Body of pancreas (tissue), 4 donors: ENCODE measurements around the gene UBE4A. TPM values are rescaled to one million over a fixed set of nuclear protein-coding genes. Genes with fewer than 3 reads are reported as not detected.

ENCODE experiments used
- ATAC-seq: fragments of 150-250 bp; one replicate; pipeline ENCODE4 v1.9.1; 2016
- DNase-seq, 4 donors: peaks; one replicate each; pipeline ENCODE4 v3.0.0-alpha.2; 2019
- H3K27ac ChIP-seq, 4 donors: fragments of 200-600 bp; sonication (generic); 1 replicate in 3 of 4; 2 replicates in 1 of 4; pipeline versions ENCODE4 v1.5.1 to v1.6.1; 2016 to 2019; ENCODE audit warnings: mild to moderate bottlenecking in 1 of 4, mixed read lengths in 1 of 4, moderate library complexity in 1 of 4
- H3K27me3 ChIP-seq, 2 donors: fragments of 200-600 bp; sonication (generic); one replicate each; pipeline ENCODE4 v1.6.0; 2016; ENCODE audit warnings: mild to moderate bottlenecking in 1 of 2
- H3K36me3 ChIP-seq, 2 donors: fragments of 200-600 bp; sonication (generic); replicated peaks in 1 of 2; 2 replicates each; pipeline ENCODE4 v1.5.1; 2016; ENCODE audit warnings: low read depth in 2 of 2; ENCODE audit not compliant: insufficient read depth in 1 of 2
- H3K4me1 ChIP-seq: fragments of 200-600 bp; sonication (generic); one replicate; pipeline ENCODE4 v1.6.0; 2016
- H3K4me3 ChIP-seq, 2 donors: fragments of 200-600 bp; sonication (generic); 1 replicate in 1 of 2; 2 replicates in 1 of 2; pipeline ENCODE4 v1.5.1; 2016 to 2019
- H3K9me3 ChIP-seq, 3 donors: fragments of 200-600 bp; sonication (generic); 1 replicate in 2 of 3; 2 replicates in 1 of 3; pipeline ENCODE4 v1.5.1; 2016
- CTCF ChIP-seq, 7 experiments: fragments of 450-650 bp in 4 of 7; fragments of 200-600 bp in 3 of 7; sonication (generic) in 3 of 7; IDR thresholded peaks; one replicate each; pipeline ENCODE4 v1.5.1; 2016 to 2019; ENCODE audit warnings: antibody characterized with exemption in 7 of 7
- POLR2A ChIP-seq, 3 donors: fragments of 450-650 bp; IDR thresholded peaks; one replicate each; pipeline ENCODE4 v1.6.1; 2016; ENCODE audit warnings: antibody characterized with exemption in 3 of 3, mild to moderate bottlenecking in 2 of 3
- WGBS, 2 donors: methylation state at CpG; one replicate each; pipeline ENCODE4 v1.1.5; 2017; 5-methylcytosine and 5-hydroxymethylcytosine counted together
- intact Hi-C: fragments of 100-400 bp; cut with DNase I; formaldehyde crosslinking; loops from one replicate; pipeline ENCODE4 v1.15.1; 2023
- total RNA-seq, 2 donors: library from RNA; depleted of rRNA; stranded (reverse); fragments of >200 nt; gene quantifications; one replicate each; pipeline ENCODE4 v1.1.0, GENCODE V29; 2016

Gene UBE4A
- total RNA-seq, 2 donors from 2014 or later: 29.6 to 31.3 TPM

DNA sequence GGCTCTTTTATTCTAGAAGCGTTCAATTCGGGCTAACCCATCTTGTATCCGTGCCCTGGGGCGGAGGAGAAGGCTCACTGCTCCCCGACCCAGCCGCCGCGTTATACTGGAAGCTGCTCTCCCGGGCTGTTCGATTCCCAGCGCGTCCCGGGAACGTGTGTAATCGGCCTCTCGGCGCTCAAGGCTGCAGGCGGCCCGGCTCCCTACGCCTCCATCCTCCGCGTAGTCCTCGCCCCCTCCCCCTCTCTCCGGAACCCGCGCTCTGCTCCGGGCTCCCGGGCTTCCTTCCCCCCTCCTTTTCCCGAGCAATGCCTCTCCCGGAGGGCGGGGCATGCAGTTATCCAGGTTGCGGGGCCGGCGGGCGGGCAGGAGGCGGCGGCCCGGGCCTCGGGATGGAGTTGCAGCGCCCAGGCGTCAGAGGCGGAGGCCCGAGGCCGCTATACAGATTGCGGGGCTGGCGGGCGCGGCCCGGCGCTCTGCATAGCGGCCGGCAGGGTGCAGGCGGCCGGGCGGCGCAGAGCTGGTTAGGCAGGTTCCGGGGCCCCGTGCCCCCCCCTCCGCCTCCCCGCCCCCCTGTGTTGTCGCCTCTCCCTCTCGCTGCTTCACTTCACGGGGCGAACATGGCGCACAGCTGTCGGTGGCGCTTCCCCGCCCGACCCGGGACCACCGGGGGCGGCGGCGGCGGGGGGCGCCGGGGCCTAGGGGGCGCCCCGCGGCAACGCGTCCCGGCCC, 76.7 kb downstream of the UBE4A start, which contains the start of gene KMT2A:
Gene KMT2A, plus strand, starts transcription at position 600 of the 732 bp plus-strand sequence. Its CDS starts 21 bp downstream, at position 621.
- Histone ChIP-seq H3K4me1 (peaks cover 43% of the 10 kb centered on the region), H3K4me3 (peak within 1 kb of the TSS; percentile 94 to 99), H3K36me3 (no peaks in the 10 kb centered on the region), H3K9me3 (no peaks in the 10 kb centered on the region), H3K27ac (peak within 1 kb of the TSS; percentile 89 to 92 (median 91)), H3K27me3 (no peaks in the 10 kb centered on the region)
- WGBS, 2 donors: 0% methylated on average over 11 to 63 of the region's 83 CpGs
- intact Hi-C loops: no loop called here
- peak in 2 of 3 donors; percentile 54 to 61 for TF ChIP-seq POLR2A (IDR thresholded peaks at IDR 0.05)
- peak in 4 of 7 experiments; percentile 90 to 100 (median 96) for TF ChIP-seq CTCF (IDR thresholded peaks at IDR 0.05)
- ATAC-seq (peak; percentile 88), DNase-seq (peak; percentile 98 to 99 (median 98))

- Histone ChIP-seq H3K4me1 (peaks cover 47% of the 10 kb centered on the region), H3K9me3 (no peaks in the 10 kb centered on the region), H3K36me3 (no peaks in the 10 kb centered on the region), H3K4me3 (peak overlapping the region; percentile 94 to 99), H3K27ac (peak overlapping the region; percentile 89 to 92 (median 91)), H3K27me3 (no peaks in the 10 kb centered on the region)
- peak in 3 of 4 donors; percentile 22 to 34 (median 31) for DNase-seq
- TF ChIP-seq CTCF (IDR thresholded peaks at IDR 0.05) (no peak), POLR2A (IDR thresholded peaks at IDR 0.05) (no peak)
- intact Hi-C loops: no loop called here
- ATAC-seq: peak; percentile 6
- 0% methylated on average over 1 to 41 of the region's 55 CpGs for WGBS, 2 donors
Measured at GRCh38 chr11:118436639-118437207, 77.3 kb downstream of the UBE4A start.

GRCh38 chr11:118437208-118438125, 78.1 kb downstream of the UBE4A start:
- WGBS, 2 donors: 0% methylated on average over 28 of the region's 28 CpGs
- Histone ChIP-seq H3K4me1 (peaks cover 54% of the 10 kb centered on the region), H3K27ac (peak overlapping the region; percentile 89 to 92 (median 91)), H3K9me3 (no peaks in the 10 kb centered on the region), H3K4me3 (peak overlapping the region; percentile 94 to 99), H3K27me3 (no peaks in the 10 kb centered on the region), H3K36me3 (no peaks in the 10 kb centered on the region)
- intact Hi-C loops: no loop called here
- TF ChIP-seq CTCF (IDR thresholded peaks at IDR 0.05) (no peak), POLR2A (IDR thresholded peaks at IDR 0.05) (peak in 2 of 3 donors; percentile 43 to 45)
- peak; percentile 53 to 70 (median 62) for DNase-seq
- ATAC-seq: peak; percentile 18

DNA sequence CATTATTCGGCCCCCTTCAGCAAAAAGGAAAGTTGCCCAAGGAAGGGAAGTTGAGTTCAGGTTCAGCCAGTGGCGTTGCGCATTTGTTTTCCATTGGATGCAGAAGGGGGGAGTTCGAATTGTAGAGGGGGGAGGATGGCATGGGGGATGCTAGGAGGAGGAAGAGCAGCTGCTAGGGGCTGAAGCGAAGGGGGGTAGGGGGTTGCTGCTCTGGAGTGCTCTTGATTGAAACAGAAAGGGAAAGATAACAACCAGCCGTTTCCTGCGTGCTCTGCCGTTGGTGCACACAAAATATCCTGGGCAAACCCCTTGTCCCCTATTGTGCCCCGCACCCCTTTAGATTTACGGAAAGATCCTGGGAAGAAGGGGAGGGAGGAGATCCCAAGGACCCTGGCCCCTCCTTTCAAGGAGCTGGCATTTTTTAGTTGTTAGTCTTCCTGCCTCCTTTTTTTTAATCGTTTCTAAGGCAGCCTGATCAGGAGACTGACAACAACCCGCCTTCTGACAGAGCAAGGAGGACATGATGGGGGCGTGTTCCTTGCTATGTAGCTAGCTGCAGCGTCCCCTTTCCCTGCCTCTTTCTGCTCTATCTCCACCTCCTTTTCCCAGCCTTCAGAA, 79.0 kb downstream of the UBE4A start:
- DNase-seq (peak; percentile 22 to 58 (median 46)), ATAC-seq (no peak)
- Histone ChIP-seq H3K4me1 (peaks cover 64% of the 10 kb centered on the region), H3K4me3 (no peak overlapping the region), H3K9me3 (no peaks in the 10 kb centered on the region), H3K27me3 (no peaks in the 10 kb centered on the region), H3K27ac (peak overlapping the region in 3 of 4 donors; percentile 91 to 92 (median 91)), H3K36me3 (no peaks in the 10 kb centered on the region)
- intact Hi-C loops: no loop called here
- TF ChIP-seq CTCF (IDR thresholded peaks at IDR 0.05) (no peak), POLR2A (IDR thresholded peaks at IDR 0.05) (no peak)
- 4 to 5% methylated on average over 14 of the region's 14 CpGs for WGBS, 2 donors
